ENCODE measurements around the gene IRF5. TPM values are rescaled to one million over a fixed set of nuclear protein-coding genes. Genes with fewer than 3 reads are reported as not detected.

The IRF5 gene
- polyA plus RNA-seq, 3 donors from 2014 or later: 14.2 to 31.7 (median 25.6) TPM

Other genes starting within 250 kb of the IRF5 start
- 10 to 100 TPM; 26.6 to 49.3 (median 45.9) TPM for gene CALU, start 198.6 kb upstream of the IRF5 start, polyA plus RNA-seq
- not detected for gene OPN1SW, start 162.1 kb upstream of the IRF5 start, polyA plus RNA-seq
- 1 to 10 TPM in 1 of 3 donors, under 1 TPM in 1, not detected in 1; 0.24 to 2.6 TPM for gene CCDC136, start 146.0 kb upstream of the IRF5 start, polyA plus RNA-seq
- not detected for gene FLNC, start 107.5 kb upstream of the IRF5 start, polyA plus RNA-seq
- 100 to 1,000 TPM; 358 to 616 (median 487) TPM for gene ATP6V1F, start 75.1 kb upstream of the IRF5 start, polyA plus RNA-seq
- under 1 TPM in 1 of 3 donors, not detected in 2; 0.16 TPM for gene KCP, start 27.2 kb upstream of the IRF5 start, polyA plus RNA-seq
- gene TNPO3, start 117.2 kb downstream of the IRF5 start, polyA plus RNA-seq: 10 to 100 TPM; 26.3 to 49.4 (median 41.9) TPM
- gene TSPAN33, start 206.8 kb downstream of the IRF5 start, polyA plus RNA-seq: 1 to 10 TPM; 3.4 to 6.9 (median 6.2) TPM